HepG2 (cell line): ENCODE data around the gene LRRC45. TPM values are rescaled to one million over a fixed set of nuclear protein-coding genes. Genes with fewer than 3 reads are reported as not detected.
A peak's percentile ranks its signal among the peaks of the same experiment; 100 is the strongest.

Experiments
- ARNTL ChIP-seq: sonication (generic); formaldehyde crosslinking; IDR thresholded peaks from 2 replicates; pipeline ENCODE4 v1.4.0; 2020; ENCODE audit warnings: mild to moderate bottlenecking, missing genetic modification reagents
- ATF5 ChIP-seq: sonication (generic); formaldehyde crosslinking; IDR thresholded peaks from 2 replicates; pipeline ENCODE4 v1.4.0; 2020; ENCODE audit warnings: mild to moderate bottlenecking, low read depth, missing genetic modification reagents
- HMGXB4 ChIP-seq, 2 experiments: sonication (generic) in 1 of 2; formaldehyde crosslinking in 1 of 2; IDR thresholded peaks; 2 replicates each; pipeline versions ENCODE4 v1.4.0 to v1.6.1; 2018 to 2020; ENCODE audit warnings: missing genetic modification reagents in 2 of 2, borderline replicate concordance in 1 of 2, low read depth in 1 of 2, mild to moderate bottlenecking in 1 of 2, missing biosample characterization in 1 of 2
- MIXL1 ChIP-seq: IDR thresholded peaks from 2 replicates; pipeline ENCODE4 v1.6.1; 2016
- PREB ChIP-seq: sonication (generic); formaldehyde crosslinking; IDR thresholded peaks from 2 replicates; pipeline ENCODE4 v1.4.0; 2020; ENCODE audit warnings: missing genetic modification reagents
- PTBP1 ChIP-seq: fragments of 200-400 bp; formaldehyde crosslinking; IDR thresholded peaks from 2 replicates; pipeline ENCODE4 v1.6.1; 2018; ENCODE audit warnings: low read length, low read depth; ENCODE audit not compliant: poor library complexity, severe bottlenecking
- UBTF ChIP-seq: sonication (generic); formaldehyde crosslinking; IDR thresholded peaks from 2 replicates; pipeline ENCODE4 v1.4.0; 2020; ENCODE audit warnings: mild to moderate bottlenecking, missing genetic modification reagents
- ZBTB7A ChIP-seq: sonication (generic); formaldehyde crosslinking; IDR thresholded peaks from 2 replicates; pipeline ENCODE4 v1.8.0; 2022; ENCODE audit warnings: mild to moderate bottlenecking, missing genetic modification reagents
- ZNF101 ChIP-seq: sonication (generic); formaldehyde crosslinking; IDR thresholded peaks from 2 replicates; pipeline ENCODE4 v1.4.0; 2020; ENCODE audit warnings: mild to moderate bottlenecking, low read depth, missing genetic modification reagents, borderline replicate concordance
- ZNF354B ChIP-seq: sonication (generic); formaldehyde crosslinking; IDR thresholded peaks from 2 replicates; pipeline ENCODE4 v1.8.0; 2022; ENCODE audit warnings: mild to moderate bottlenecking, missing genetic modification reagents
- ZNF407 ChIP-seq: sonication (generic); formaldehyde crosslinking; IDR thresholded peaks from one replicate; pipeline ENCODE4 v1.5.1; 2020; ENCODE audit warnings: mild to moderate bottlenecking, missing genetic modification reagents; ENCODE audit errors: not compliant biosample characterization
- ZNF614 ChIP-seq: IDR thresholded peaks from 2 replicates; pipeline ENCODE4 v1.6.1; 2018; ENCODE audit warnings: missing biosample characterization, missing genetic modification reagents, inconsistent platforms, borderline replicate concordance
- ZNF747 ChIP-seq: sonication (generic); formaldehyde crosslinking; IDR thresholded peaks from 2 replicates; pipeline ENCODE4 v1.8.1; 2023; ENCODE audit warnings: missing genetic modification reagents, mild to moderate bottlenecking, borderline replicate concordance
- polyA plus RNA-seq, 8 experiments: library from polyadenylated mRNA; depleted of rRNA in 3 of 8; stranded (reverse) in 7 of 8; unstranded in 1 of 8; fragments of >200 nt; fragmentation: Illumina TruSeq in 4 of 8; extraction: Trizol in 4 of 8; gene quantifications; 2 replicates each; pipeline versions ENCODE4 v1.2.1 to v1.2.3, GENCODE V29; 2011 to 2016; ENCODE audit warnings: low read depth in 4 of 8, missing spikeins in 1 of 8, mixed read lengths in 1 of 8; ENCODE audit not compliant: insufficient read depth in 1 of 8
- total RNA-seq, 5 experiments: library from RNA; depleted of rRNA; stranded (reverse); fragments of >200 nt; fragmentation: Illumina TruSeq; extraction: Trizol; gene quantifications; 2 replicates each; pipeline ENCODE4 v1.2.3, GENCODE V29; 2016; ENCODE audit warnings: low read depth in 1 of 5

LRRC45 gene
- total and polyA plus RNA-seq, 2 of the 13 experiments (the other 11 are each of a cell fraction or from before 2014, with no cell fraction given) = 11.6 to 48.1 TPM

GRCh38 chr17:82065638-82066303, 42.7 kb downstream of the LRRC45 start, which contains the start of gene DUS1L (continued):
- TF ChIP-seq HMGXB4 (CRISPR knock-in tag; IDR thresholded peaks at IDR 0.05; ENCODE audit: borderline replicate concordance in 1 of 2, low read depth in 1 of 2) = peak; percentile 90 to 95
- peak; percentile 61; the same call in 1 of the 2 replicates for TF ChIP-seq ARNTL (CRISPR knock-in tag)
- no peak for TF ChIP-seq ZNF354B (CRISPR knock-in tag)
- TF ChIP-seq ZNF101 = 0 out of 2 replicates have a peak, but pooled peaks have one; percentile 53
- no peak for TF ChIP-seq PREB (CRISPR knock-in tag)
- peak; percentile 90 for TF ChIP-seq ZBTB7A (CRISPR knock-in tag)
- peak; percentile 90 for TF ChIP-seq ZNF747 (CRISPR knock-in tag)
- peak; percentile 83 for TF ChIP-seq UBTF (CRISPR knock-in tag)
- TF ChIP-seq PTBP1 = peak; percentile 83
- peak; percentile 86 for TF ChIP-seq MIXL1 (CRISPR knock-in tag)
- 0 out of 2 replicates have a peak, but pooled peaks have one; percentile 39 for TF ChIP-seq ATF5 (CRISPR knock-in tag)
- peak; percentile 22 for TF ChIP-seq ZNF407 (CRISPR knock-in tag)
- peak; percentile 92; the same call in 1 of the 2 replicates for TF ChIP-seq ZNF614 (CRISPR knock-in tag)
